D341Med (cell line): ENCODE measurements around the gene SLC20A1.
"Not testable (repeated sequence)": the region's sequence is repeated elsewhere in the genome, so short reads cannot be mapped to it uniquely, and the experiment has no call there.

Experiments used
- DNase-seq: peaks from one replicate; pipeline ENCODE4 v3.0.0; 2012; ENCODE audit warnings: low spot score

The SLC20A1 gene

GRCh38 chr2:112645310-112646101 is at the start of gene SLC20A1:
Gene SLC20A1 (plus strand): TSS chr2:112645939. CDS start chr2:112646829, 890 bp downstream.
- DNase-seq = peak; percentile 99

DNA sequence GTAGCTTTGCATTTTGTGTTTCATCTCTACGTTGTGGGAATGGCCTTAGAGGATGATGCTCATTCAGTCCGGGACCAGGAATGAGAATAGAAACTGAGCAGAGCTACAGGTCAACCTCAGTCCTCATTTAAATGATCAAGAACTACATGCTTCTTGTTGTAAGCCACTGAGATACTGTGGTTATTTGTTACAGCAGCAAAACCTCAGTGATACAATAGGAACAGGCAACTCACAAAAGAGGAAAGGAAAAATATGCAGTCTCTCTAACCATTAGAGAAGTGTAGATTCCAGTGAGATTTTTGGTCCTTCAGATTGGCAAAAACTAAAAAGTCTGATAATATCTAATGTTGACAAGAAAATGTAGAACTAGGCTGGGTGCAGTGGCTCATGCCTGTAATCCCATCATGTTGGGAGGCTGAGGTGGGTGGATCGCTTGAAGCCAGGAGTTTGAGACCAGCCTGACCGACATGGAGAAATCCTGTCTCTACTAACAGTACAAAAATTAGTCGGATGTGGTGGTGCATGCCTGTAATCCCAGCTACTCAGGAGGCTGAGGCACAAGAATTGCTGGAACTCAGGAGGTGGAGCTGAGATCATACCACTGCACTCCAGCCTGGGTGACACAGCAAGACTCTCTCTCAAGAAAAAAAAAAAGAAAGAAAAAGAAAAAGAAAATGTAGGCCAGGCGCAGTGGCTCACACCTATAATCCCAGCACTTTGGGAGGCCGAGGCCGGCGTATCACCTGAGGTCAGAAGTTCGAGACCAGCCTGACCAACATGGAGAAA is 48.0 kb upstream of the SLC20A1 start:
- DNase-seq = no peak

DNA sequence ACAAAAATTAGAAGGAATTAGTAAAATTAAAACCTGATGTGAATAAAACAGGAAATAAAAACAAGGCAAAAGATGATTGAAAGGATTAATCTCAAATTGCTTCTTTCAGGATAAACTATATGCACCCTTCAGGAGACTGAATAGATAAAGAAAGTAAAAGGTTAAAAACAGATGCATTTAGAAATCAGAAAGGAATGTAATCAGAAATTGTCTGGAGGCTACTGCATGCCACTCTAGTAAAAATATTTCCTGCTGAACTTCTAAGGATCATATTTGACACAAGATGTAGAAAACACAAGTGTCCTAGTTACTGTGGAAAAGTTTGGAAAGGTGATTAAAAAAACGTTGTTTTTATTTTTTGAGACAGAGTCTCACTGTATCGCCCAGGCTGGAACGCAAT is 45.1 kb upstream of the SLC20A1 start:
- no peak for DNase-seq

DNA sequence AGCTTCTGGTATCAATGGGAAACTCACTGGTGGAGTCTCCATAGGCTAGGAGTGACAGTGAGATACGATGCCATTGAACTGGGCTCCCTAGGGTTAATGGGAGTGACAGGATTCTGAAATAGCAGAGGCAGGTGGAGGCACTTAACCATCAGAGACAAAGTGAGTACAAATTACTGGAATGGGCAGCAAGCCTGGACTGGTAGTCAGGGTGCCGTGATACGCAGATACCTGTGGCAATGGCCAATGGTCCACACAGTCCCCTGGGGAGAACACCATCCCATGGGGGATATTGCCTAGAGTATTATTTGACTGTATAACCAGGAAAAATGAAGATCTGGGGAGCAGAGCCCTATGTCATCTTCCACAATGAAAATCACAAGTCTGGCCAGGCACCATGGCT is 44.0 kb upstream of the SLC20A1 start:
- DNase-seq = no peak

DNA sequence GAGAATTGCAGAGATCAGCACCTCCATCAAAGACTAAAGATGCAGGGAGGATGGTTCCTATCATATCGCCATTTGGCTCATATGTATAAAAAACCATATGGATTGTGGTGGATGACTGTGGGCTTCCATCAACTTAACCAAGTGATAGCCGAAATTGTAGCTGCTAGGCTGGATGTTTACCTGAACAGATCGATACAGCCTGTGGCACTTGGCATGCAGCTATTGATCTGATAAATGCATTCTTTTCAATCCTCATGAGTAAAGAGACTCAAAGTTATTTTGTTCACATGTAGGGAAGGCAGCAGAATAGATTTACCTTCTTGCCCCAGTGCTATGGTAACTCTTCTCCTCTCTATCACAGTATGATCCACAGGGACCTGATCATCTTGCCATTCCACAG is 42.8 kb upstream of the SLC20A1 start:
- no peak for DNase-seq

DNA sequence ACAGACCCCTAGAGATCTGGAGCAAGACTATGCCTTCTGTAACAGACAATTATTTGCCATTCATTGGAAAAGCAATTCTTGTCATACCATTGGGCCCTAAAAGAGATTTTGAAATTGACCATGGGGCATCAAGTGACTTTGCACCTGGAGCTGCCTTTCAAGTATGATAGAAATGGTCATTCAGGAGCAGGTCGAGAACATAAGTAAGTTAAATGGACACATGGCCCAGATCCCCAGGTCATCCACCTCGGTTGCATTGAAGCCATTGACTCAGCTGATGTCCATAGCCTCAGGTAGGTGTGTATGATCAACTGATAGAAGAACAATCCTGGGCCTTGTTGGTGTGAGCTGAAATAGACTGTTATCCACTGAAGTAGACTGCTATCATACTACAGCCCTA is 42.0 kb upstream of the SLC20A1 start:
- no peak for DNase-seq

DNA sequence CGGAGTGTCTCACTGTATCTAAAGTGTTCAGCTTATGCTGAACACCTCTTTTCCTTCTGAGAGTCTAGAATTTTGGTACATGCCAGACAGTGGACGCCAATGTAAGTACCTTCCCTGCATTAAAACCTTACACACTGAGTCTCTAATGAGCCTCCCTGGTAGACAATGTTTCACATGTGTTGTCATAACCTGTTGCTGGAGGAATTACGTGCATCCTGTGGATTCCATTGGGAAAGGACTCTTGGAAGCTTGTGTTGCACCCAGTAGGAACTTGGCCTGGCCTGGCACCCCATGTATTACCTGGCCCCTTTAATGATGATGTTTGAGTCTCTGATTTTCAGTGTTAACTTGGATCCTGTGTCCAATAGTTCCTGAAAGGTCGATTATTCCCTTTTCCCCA is 40.8 kb upstream of the SLC20A1 start:
- no peak for DNase-seq

- no peak for DNase-seq
Observed at GRCh38 chr2:112605926-112606325, 39.8 kb upstream of the SLC20A1 start.

DNA sequence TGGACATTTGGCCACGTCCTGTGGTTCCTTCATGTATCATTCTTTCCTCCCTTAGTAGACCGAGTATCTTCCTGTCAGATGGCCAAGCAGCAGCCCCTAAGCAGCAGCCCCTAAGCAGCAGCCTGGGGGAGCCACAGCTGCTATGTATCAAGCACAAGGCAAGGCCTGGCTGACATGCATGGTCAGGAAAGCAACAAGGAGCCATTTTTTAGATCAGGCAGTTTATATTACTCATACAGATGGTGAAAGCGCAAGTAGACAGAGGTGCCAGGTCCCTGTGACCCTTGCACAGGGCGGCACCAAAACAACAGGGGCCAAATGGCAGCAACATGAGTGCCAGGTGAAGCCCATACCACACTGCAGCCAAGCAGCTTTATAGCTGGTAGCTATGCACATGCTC is 39.2 kb upstream of the SLC20A1 start:
- no peak for DNase-seq

DNA sequence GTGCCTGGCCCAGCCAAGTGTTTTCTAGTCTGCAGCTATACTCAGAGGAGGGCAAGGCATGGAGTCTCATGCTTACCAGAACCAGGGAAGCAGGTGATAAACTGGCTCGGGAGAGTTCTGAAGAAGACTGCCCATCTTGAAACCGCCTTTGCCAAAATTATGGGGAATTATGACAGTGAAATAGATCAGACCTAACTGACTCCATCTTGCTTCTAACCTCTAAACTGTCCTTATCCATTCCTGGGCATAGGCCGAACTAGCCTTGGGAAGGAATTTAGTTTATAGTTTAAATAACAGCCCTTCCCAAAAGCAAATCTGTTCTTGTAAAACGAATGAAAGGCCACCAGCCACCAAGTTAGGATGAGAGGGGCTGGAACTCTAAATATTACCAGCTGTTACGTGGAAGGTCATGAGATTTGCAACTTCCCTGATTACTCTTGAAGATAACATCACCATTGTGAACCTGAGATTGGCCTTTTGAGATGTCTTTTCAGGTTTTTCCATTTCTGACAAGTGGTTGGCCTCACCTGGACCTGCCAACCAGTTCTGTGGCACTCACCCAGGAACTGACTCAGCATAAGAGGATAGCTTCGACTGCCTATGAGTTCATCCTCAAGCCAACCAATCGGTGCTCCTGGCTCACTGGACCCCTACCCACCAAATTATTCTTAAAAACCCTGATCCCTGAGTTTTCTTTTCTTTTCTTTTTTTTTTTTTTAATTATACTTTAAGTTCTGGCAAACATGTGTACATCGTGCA is 37.9 kb upstream of the SLC20A1 start:
- DNase-seq = no peak

DNA sequence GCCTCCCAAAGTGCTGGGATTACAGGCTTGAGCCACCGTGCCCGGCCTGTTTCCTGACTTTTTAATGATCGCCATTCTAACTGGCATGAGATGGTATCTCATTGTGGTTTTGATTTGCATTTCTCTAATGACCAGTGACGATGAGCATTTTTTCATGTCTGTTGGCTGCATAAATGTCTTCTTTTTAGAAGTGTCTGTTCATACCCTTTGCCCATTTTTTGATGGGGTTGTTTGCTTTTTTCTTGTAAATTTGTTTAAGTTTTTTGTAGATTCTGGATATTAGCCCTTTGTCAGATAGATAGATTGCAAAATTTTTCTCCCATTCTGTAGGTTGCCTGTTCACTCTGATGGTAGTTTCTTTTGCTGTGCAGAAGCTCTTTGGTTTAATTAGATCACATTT is 36.4 kb upstream of the SLC20A1 start:
- not testable (repeated sequence) for DNase-seq

- DNase-seq = not testable (repeated sequence)
Observed at GRCh38 chr2:112612283-112612682, 33.5 kb upstream of the SLC20A1 start.

- DNase-seq = no peak
Observed at GRCh38 chr2:112614201-112614840, 31.4 kb upstream of the SLC20A1 start.

- DNase-seq = no peak
Observed at GRCh38 chr2:112615051-112615450, 30.7 kb upstream of the SLC20A1 start.

DNA sequence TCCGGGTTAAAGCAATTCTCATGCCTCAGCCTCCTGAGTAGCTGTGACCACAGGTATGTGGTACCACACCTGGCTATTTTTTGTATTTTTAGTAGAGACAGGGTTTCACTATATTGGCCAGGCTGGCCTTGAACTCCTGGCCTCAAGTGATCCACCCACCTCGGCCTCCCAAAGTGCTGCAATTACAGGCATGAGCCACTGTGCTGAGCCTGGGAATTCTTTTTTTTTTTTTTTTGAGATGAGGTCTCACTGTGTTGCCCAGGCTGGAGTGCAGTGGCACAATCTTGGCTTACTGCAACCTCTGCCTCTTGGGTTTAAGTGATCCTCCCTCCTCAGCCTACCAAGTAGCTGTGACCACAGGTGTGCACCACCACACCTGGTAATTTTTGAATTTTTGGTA is 29.9 kb upstream of the SLC20A1 start:
- DNase-seq = not testable (repeated sequence)

- DNase-seq = no peak
Observed at GRCh38 chr2:112618383-112618782, 27.4 kb upstream of the SLC20A1 start.

GRCh38 chr2:112621790-112622527 is 23.8 kb upstream of the SLC20A1 start:
- DNase-seq = no peak

GRCh38 chr2:112622528-112622849 is 23.2 kb upstream of the SLC20A1 start:
- DNase-seq = no peak

DNA sequence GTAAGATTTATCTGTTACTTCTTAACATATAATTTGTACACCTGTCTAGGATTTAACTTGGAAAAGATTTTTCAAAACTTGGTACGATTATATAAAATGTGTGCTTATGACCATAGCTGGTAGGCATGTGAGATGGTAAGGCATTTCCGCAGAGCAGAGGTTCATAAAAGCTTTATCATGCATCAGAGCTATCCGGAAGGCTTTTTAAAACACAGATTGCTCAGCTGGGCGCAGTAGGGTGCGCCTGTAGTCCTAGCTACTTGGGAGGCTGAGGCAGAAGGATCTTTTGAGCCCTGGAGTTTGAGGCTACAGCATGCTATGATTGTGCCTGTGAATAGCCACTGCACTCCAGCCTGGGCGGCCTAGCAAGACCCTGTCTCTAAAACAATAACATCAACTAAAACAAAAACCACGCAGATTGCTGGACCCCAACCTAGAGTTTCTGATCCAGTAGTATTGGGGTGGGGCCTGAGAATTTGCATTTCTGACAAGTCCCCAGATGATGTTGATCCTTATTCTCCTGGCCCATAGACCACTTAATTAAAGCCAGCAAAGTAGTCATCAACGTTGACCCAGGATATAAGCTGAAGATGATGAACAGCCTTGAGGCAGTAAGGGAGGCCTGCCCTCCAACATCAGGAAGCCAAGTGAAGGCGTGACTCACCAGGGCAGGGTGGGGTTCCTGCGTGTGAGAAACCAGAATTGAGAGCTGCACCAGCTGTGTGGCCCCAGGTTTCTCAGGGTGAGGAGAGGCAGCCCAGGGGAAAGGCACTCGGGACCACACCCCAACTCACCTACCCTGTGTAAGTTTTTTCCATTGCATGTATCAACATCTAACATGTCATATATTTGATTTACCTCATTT is 21.6 kb upstream of the SLC20A1 start:
- DNase-seq = no peak

GRCh38 chr2:112625474-112626114 is 20.1 kb upstream of the SLC20A1 start:
- DNase-seq = no peak
